A549 (cell line): ENCODE results near the gene CAMKK2.

Experiments
- CEBPB ChIP-seq, 2 experiments: fragments of >200 bp in 1 of 2; sonication (Bioruptor Twin) in 1 of 2; formaldehyde crosslinking in 1 of 2; IDR thresholded peaks; 2 replicates each; pipeline ENCODE4 v1.6.1; 2012 to 2016
- KDM1A ChIP-seq: fragments of 200-600 bp; sonication (generic); IDR thresholded peaks from 2 replicates; pipeline ENCODE4 v1.6.1; 2016; ENCODE audit warnings: low read depth, mild to moderate bottlenecking
- MYC ChIP-seq: IDR thresholded peaks from 2 replicates; pipeline ENCODE4 v1.6.1; 2012; ENCODE audit warnings: mild to moderate bottlenecking, inconsistent platforms, low read length, improper control_type of control experiment, borderline replicate concordance
- POLR2A ChIP-seq: IDR thresholded peaks from 2 replicates; pipeline ENCODE4 v1.6.1; 2012; ENCODE audit warnings: mild to moderate bottlenecking, low read length
- RAD21 ChIP-seq, 2 experiments: fragments of >200 bp in 1 of 2; sonication (Bioruptor Twin) in 1 of 2; formaldehyde crosslinking in 1 of 2; IDR thresholded peaks in 1 of 2; conservative IDR thresholded peaks in 1 of 2; 2 replicates in 1 of 2; 3 replicates in 1 of 2; pipeline ENCODE4 v1.6.1; 2012 to 2018; ENCODE audit warnings: inconsistent platforms in 1 of 2
- RFX5 ChIP-seq: fragments of 450-650 bp; IDR thresholded peaks from 2 replicates; pipeline ENCODE4 v1.7.1; 2014; ENCODE audit warnings: antibody characterized with exemption, mild to moderate bottlenecking, moderate library complexity
- ZFP36 ChIP-seq: fragments of 450-650 bp; IDR thresholded peaks from 2 replicates; pipeline ENCODE4 v1.6.1; 2014; ENCODE audit warnings: borderline replicate concordance; ENCODE audit not compliant: partially characterized antibody
- TF ChIP-seq, protein P1 (sequence below): fragments of 200-600 bp; sonication (generic); IDR thresholded peaks from 2 replicates; pipeline ENCODE4 v1.6.1; 2016; ENCODE audit warnings: antibody characterized with exemption, mild to moderate bottlenecking, moderate library complexity
- TF ChIP-seq, protein P2 (sequence below): fragments of >200 bp; sonication (Bioruptor Twin); formaldehyde crosslinking; IDR thresholded peaks from 3 replicates; pipeline ENCODE4 v1.5.1; 2016
- TF ChIP-seq, protein P3 (sequence below): fragments of 450-650 bp; IDR thresholded peaks from 2 replicates; pipeline ENCODE4 v1.6.1; 2014; ENCODE audit warnings: antibody characterized with exemption
- TF ChIP-seq, protein P4 (sequence below): fragments of 150-350 bp; IDR thresholded peaks from 2 replicates; pipeline ENCODE4 v1.6.1; 2014; ENCODE audit warnings: low read depth, mild to moderate bottlenecking, low read length

DNA sequence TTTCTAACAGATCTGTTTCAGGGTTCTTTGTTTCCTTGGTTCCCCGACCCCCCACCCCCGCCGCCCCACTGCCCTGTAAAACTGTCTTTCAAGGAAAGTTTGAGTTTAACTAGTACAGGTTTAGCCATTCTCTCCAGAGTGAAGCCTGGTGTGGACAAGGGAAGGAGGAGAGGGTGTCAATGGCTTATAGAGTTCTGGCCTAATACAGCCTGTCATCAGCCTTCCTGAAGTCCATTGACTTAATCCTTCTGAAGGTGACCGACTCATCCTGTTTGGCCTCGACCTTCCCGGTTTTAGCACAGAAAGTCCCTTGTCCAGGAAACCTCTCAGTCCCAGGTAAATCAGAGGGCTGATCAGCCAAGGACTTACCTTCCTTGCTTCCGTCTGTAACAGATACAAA is 97.6 kb downstream of the CAMKK2 start:
- TF ChIP-seq MYC, result no peak
- TF ChIP-seq, protein P1, sequence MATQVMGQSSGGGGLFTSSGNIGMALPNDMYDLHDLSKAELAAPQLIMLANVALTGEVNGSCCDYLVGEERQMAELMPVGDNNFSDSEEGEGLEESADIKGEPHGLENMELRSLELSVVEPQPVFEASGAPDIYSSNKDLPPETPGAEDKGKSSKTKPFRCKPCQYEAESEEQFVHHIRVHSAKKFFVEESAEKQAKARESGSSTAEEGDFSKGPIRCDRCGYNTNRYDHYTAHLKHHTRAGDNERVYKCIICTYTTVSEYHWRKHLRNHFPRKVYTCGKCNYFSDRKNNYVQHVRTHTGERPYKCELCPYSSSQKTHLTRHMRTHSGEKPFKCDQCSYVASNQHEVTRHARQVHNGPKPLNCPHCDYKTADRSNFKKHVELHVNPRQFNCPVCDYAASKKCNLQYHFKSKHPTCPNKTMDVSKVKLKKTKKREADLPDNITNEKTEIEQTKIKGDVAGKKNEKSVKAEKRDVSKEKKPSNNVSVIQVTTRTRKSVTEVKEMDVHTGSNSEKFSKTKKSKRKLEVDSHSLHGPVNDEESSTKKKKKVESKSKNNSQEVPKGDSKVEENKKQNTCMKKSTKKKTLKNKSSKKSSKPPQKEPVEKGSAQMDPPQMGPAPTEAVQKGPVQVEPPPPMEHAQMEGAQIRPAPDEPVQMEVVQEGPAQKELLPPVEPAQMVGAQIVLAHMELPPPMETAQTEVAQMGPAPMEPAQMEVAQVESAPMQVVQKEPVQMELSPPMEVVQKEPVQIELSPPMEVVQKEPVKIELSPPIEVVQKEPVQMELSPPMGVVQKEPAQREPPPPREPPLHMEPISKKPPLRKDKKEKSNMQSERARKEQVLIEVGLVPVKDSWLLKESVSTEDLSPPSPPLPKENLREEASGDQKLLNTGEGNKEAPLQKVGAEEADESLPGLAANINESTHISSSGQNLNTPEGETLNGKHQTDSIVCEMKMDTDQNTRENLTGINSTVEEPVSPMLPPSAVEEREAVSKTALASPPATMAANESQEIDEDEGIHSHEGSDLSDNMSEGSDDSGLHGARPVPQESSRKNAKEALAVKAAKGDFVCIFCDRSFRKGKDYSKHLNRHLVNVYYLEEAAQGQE, result no peak
- TF ChIP-seq, protein P2, sequence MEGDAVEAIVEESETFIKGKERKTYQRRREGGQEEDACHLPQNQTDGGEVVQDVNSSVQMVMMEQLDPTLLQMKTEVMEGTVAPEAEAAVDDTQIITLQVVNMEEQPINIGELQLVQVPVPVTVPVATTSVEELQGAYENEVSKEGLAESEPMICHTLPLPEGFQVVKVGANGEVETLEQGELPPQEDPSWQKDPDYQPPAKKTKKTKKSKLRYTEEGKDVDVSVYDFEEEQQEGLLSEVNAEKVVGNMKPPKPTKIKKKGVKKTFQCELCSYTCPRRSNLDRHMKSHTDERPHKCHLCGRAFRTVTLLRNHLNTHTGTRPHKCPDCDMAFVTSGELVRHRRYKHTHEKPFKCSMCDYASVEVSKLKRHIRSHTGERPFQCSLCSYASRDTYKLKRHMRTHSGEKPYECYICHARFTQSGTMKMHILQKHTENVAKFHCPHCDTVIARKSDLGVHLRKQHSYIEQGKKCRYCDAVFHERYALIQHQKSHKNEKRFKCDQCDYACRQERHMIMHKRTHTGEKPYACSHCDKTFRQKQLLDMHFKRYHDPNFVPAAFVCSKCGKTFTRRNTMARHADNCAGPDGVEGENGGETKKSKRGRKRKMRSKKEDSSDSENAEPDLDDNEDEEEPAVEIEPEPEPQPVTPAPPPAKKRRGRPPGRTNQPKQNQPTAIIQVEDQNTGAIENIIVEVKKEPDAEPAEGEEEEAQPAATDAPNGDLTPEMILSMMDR, result no peak
- no peak for TF ChIP-seq POLR2A
- no peak for TF ChIP-seq RAD21 (conservative IDR thresholded peaks at IDR 0.05 in 1 of 2, IDR thresholded peaks at IDR 0.05 in 1 of 2)
- TF ChIP-seq CEBPB (IDR thresholded peaks at IDR 0.05), result no peak
- no peak for TF ChIP-seq ZFP36
- no peak for TF ChIP-seq KDM1A
- TF ChIP-seq, protein P3, sequence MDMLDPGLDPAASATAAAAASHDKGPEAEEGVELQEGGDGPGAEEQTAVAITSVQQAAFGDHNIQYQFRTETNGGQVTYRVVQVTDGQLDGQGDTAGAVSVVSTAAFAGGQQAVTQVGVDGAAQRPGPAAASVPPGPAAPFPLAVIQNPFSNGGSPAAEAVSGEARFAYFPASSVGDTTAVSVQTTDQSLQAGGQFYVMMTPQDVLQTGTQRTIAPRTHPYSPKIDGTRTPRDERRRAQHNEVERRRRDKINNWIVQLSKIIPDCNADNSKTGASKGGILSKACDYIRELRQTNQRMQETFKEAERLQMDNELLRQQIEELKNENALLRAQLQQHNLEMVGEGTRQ, result no peak
- no peak for TF ChIP-seq RFX5
- TF ChIP-seq, protein P4, sequence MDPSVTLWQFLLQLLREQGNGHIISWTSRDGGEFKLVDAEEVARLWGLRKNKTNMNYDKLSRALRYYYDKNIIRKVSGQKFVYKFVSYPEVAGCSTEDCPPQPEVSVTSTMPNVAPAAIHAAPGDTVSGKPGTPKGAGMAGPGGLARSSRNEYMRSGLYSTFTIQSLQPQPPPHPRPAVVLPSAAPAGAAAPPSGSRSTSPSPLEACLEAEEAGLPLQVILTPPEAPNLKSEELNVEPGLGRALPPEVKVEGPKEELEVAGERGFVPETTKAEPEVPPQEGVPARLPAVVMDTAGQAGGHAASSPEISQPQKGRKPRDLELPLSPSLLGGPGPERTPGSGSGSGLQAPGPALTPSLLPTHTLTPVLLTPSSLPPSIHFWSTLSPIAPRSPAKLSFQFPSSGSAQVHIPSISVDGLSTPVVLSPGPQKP, result no peak
